Neural cell (in vitro differentiated cells): ENCODE measurements around the gene SMPD3.

Experiments
- CTCF ChIP-seq: fragments of 450-650 bp; IDR thresholded peaks from 2 replicates; pipeline ENCODE4 v1.5.1; 2014; ENCODE audit warnings: antibody characterized with exemption, mild to moderate bottlenecking, moderate library complexity; ENCODE audit not compliant: poor library complexity, severe bottlenecking
- SMC3 ChIP-seq: fragments of 450-650 bp; conservative IDR thresholded peaks from 2 replicates; pipeline ENCODE4 v1.6.1; 2014; ENCODE audit warnings: antibody characterized with exemption, mild to moderate bottlenecking, moderate library complexity; ENCODE audit not compliant: poor library complexity

GRCh38 chr16:68396481-68396880 lies 51.8 kb downstream of the SMPD3 start:
- TF ChIP-seq SMC3 (no peak), CTCF (no peak)
